ENCODE results near the gene SPTB.

GRCh38 chr14:64773046-64773445 lies 106.7 kb downstream of the SPTB start:
- TF ChIP-seq CTCF (IDR thresholded peaks at IDR 0.05 in 8 of 11, conservative IDR thresholded peaks at IDR 0.05 in 3 of 11) (no peak), POLR2AphosphoS5 (IDR thresholded peaks at IDR 0.05) (no peak)
